Purkinje cell (primary cell): ENCODE results near the gene OR5AL1. TPM values are rescaled to one million over a fixed set of nuclear protein-coding genes. Genes with fewer than 3 reads are reported as not detected.

Source experiments
- polyA plus RNA-seq: library from polyadenylated mRNA; unstranded; fragments of >200 nt; fragmentation: Nextera tagmentation; gene quantifications from 2 replicates; pipeline ENCODE4 v1.2.1, GENCODE V29; 2014

Gene OR5AL1
- polyA plus RNA-seq, result not detected in 2 replicates

DNA sequence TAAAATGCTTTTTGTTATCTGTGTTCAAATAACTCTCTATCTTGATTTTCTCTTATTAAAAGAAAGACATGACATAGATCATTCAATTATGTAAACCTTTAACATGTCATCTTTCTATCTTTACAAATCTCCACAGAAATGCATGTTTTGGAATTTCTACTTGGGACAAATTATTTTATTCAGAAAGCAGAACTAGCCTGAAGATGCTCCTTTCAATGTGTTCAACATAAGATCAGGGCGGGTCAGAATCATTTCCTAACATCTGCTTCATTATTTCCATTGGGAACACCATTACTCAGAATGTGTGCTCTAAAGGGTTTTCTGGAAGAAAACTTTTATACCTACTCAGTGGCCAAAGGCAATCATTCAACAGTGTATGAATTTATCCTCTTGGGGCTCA lies at the start of gene OR5AL1:
Gene OR5AL1 (plus strand): TSS at position 301 of the 400 bp plus-strand sequence.

DNA sequence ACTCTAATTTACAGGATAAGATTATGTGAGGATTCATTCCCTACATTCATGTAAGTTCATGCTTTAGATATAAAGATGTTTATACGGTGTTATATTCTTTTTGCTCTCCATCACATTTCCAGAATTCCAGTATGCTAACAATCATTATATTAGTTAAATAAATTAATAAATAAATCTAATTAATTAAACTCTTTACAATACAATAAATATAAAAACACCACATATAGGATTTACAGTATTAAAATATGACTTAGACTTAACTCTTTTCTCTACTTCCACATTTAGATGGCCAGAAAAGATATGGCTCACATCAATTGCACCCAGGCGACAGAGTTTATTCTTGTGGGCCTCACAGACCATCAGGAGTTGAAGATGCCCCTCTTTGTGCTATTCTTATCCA lies 37.2 kb upstream of the OR5AL1 start, which contains the start of gene OR8U1:
Gene OR8U1 (plus strand): TSS at position 301 of the 400 bp plus-strand sequence. CDS start 0 bp downstream, at position 301.

Other genes with a start within 250 kb of the OR5AL1 start
- not detected in 2 replicates for gene OR5J2, start 236.1 kb upstream of the OR5AL1 start, polyA plus RNA-seq
- not detected in 2 replicates for gene OR5T2, start 178.4 kb upstream of the OR5AL1 start, polyA plus RNA-seq
- gene OR5T3, start 160.4 kb upstream of the OR5AL1 start, polyA plus RNA-seq, result not detected in 2 replicates
- not detected in 2 replicates for gene OR5T1, start 138.5 kb upstream of the OR5AL1 start, polyA plus RNA-seq
- not detected in 2 replicates for gene OR8H1, start 120.4 kb upstream of the OR5AL1 start, polyA plus RNA-seq
- not detected in 2 replicates for gene OR8K3, start 97.6 kb upstream of the OR5AL1 start, polyA plus RNA-seq
- not detected in 2 replicates for gene OR8K1, start 66.7 kb upstream of the OR5AL1 start, polyA plus RNA-seq
- gene OR8J1, start 58.4 kb upstream of the OR5AL1 start, polyA plus RNA-seq, result not detected in 2 replicates
- not detected in 2 replicates for gene OR8U1, start 37.1 kb upstream of the OR5AL1 start, polyA plus RNA-seq
- not detected in 2 replicates for gene OR5M3, start 60.7 kb downstream of the OR5AL1 start, polyA plus RNA-seq
- not detected in 2 replicates for gene OR5M8, start 78.7 kb downstream of the OR5AL1 start, polyA plus RNA-seq
- not detected in 2 replicates for gene OR5M11, start 130.6 kb downstream of the OR5AL1 start, polyA plus RNA-seq
- gene OR5M10, start 165.0 kb downstream of the OR5AL1 start, polyA plus RNA-seq, result not detected in 2 replicates
- gene OR5M1, start 202.2 kb downstream of the OR5AL1 start, polyA plus RNA-seq, result not detected in 2 replicates
- not detected in 2 replicates for gene OR5AP2, start 229.7 kb downstream of the OR5AL1 start, polyA plus RNA-seq